ENCODE results near the gene KCNN1.
"Not testable (repeated sequence)": the region's sequence is repeated elsewhere in the genome, so short reads cannot be mapped to it uniquely, and the experiment has no call there.

KCNN1 gene

DNA sequence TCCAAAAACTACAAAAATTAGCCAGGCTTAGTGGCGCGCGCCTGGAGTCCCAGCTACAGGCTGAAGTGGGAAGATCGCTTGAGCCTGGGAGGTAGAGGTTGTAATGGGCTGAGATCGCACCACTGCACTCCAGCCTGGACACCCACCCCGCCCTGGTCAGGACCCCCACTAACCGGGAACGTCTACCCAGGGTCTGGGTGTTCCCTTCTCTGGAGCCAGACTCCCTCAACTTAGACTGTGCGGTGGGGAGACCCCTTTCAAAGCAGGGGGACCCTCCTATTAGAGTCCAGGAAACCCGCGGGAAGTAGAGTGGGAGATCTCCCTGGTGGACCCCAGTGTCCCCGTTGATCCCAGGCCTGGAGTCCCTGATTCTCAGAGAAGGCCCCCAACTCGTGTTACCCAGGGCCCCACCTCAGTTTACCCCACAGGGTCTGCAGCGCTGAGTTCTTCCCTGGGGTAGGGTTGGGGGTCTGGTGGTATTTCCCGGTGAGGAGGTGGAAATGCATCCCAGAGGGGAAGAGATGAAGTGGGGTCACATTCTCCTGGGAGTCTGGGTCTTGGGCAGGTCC is 35.0 kb downstream of the KCNN1 start:
- DNase-seq: peak; percentile 19

DNA sequence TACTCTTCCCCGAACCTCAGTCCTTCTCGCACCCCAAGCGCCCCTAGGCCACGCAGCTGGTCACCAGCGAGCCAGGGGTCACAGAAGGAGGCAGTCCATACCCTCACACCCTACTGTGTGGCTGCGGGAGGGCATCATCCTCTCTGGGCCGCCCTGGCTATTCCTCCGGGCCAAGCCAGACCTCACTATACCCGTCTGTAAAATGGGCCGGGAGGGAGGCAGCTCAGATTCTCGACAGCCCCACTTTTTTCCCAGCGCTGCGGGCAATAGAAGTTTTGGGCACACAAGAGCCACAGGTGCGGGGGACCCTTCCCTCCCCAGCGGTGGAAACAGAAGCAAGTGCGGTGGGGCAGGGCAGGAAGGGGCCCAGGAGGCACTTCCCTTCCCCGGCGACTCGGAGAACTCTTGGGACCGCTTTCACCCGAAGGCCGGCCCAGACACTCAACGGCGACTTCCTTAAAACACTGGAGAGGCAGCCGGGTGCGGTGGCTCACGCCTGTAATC is 35.5 kb downstream of the KCNN1 start:
- DNase-seq: no peak

DNA sequence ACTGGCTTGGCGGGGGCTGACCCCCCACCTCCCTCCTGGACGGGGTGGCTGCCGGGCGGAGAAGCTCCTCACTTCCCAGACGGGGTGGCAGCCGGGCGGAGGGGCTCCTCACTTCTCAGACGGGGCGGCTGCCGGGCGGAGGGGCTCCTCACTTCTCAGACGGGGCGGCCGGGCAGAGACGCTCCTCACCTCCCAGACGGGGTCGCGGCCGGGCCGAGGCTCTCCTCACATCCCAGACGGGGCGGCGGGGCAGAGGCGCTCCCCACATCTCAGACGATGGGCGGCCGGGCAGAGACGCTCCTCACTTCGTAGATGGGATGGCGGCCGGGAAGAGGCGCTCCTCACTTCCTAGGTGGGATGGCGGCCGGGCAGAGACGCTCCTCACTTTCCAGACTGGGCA is 38.8 kb downstream of the KCNN1 start:
- DNase-seq: not testable (repeated sequence)

DNA sequence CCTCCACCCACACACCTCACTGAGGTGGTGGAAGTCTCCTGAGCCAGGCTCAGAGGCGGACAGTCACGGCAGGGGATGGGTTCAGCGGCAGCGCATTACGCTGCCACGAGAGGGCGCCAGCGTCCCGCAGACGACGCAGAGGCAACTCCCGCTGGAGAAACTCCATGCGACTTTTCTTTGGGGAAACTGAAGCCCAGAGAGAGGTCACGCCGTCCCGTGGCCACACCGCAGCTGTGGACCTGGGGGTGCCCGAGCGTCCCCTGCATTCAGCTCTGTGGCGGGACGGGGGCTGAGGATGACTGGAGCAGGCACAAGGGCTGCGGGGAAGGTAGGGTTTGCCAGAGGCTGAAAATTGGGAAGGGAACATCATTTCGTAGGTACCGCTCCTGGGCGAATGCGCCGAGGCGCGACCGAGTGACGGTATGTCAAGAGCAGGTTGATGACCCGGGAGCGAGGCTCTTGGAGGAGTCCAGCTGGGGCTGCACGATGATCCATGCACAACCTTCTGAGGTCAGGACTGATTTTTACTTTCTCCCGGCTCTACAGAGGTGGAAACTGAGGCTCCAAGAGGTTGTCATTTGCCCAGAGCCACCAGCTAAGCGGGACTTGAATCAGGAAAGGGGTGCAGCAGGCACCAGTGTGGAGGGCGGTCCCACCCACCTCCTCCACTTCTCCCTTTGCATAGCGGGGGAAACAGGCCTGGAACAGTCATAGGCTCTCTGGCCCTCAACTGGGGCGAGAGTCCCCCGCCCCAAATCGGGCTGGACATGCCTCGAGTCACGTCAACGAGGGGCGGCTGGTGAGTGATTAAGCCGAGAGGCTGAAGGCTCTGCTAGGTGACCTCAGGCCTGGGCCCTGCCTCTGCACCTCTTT is 40.4 kb downstream of the KCNN1 start:
- peak; percentile 71 for DNase-seq

DNA sequence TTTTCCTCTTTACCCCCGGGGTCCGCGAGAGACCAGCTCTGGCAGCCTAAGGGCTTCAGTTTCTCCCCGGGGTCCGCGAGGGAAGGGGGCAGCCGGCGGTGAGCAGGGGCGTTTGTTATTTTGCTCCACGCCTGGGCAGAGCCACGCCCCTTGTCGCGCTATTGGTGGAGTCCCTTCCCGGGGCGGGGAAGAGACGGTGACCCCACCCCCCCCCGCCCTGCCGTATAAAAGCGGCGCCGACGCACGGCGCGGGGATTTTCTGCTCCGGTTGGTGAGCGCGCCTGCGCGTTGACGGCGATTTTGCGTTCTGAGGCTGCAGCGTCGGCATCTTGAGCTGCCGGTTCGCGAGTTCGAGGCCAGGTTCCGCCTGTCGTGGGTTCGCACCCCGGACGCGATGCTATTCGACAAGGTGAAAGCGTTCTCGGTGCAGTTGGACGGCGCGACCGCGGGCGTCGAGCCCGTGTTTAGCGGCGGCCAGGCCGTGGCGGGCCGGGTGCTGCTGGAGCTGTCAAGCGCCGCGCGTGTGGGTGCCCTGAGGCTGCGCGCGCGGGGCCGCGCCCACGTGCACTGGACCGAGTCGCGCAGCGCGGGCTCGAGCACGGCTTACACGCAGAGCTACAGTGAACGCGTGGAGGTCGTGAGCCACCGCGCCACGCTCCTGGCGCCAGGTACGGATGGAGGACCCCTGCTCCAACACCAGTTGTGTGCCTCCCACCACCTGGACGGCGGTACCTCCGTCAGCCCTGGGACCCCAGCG is 41.2 kb downstream of the KCNN1 start, which contains the start of gene ARRDC2:
Gene ARRDC2 (plus strand): TSS at position 254 of the 757 bp plus-strand sequence. CDS start 141 bp downstream, at position 395.
- DNase-seq: peak; percentile 90

DNA sequence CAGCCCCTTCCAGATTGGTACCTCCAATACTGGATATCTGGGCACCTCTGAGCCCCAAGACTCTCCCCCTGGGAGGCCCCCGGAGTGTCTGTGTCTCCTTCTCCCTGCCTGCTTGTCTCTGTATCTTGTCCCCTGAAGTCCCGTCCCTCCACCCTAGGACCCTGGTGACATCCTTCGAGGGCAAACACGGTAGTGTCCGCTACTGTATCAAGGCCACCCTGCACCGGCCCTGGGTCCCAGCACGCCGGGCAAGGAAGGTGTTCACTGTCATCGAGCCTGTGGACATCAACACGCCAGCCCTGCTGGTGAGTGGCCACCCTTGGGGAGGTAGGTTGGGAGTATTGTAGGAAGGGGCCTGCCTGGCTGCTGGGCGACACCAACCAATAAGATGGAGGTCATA is 41.9 kb downstream of the KCNN1 start:
- DNase-seq: no peak

DNA sequence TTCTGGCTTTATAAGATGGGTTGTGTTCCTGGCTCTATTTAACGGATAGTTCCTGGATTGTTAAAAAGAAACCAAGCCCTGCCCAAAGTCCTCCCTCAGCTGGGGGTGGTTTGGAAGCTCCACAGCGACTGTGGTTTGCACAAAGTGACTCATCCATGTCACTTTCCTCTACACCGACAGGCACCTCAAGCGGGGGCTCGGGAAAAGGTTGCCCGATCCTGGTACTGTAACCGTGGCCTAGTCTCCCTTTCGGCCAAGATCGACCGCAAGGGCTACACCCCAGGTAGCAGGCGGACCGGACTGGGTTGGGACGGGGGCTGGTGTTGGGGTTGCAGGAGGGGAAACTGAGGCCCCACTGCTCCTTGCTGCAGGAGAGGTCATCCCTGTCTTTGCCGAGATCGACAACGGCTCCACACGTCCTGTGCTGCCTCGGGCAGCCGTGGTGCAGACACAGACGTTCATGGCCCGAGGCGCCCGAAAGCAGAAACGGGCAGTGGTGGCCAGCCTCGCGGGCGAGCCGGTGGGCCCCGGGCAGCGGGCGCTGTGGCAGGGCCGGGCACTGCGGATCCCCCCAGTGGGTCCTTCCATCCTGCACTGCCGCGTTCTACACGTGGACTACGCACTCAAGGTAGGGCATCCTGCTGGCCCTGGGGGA is 42.6 kb downstream of the KCNN1 start:
- peak; percentile 67 for DNase-seq

DNA sequence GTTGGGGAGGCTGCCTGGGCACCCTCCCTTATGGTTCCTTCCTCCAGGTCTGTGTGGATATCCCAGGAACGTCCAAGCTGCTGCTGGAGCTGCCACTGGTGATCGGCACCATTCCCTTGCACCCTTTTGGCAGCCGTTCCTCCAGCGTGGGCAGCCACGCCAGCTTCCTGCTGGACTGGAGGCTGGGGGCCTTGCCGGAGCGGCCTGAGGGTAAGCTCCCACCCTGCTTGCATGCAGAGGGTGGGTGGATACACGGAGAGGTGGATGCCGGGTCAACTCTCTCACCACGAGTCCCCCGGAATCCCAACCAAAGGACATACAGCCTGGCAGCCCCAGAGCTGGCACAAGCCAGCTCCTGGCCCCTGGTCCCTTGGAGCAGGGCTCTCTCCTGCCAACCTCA is 43.2 kb downstream of the KCNN1 start:
- no peak for DNase-seq

DNA sequence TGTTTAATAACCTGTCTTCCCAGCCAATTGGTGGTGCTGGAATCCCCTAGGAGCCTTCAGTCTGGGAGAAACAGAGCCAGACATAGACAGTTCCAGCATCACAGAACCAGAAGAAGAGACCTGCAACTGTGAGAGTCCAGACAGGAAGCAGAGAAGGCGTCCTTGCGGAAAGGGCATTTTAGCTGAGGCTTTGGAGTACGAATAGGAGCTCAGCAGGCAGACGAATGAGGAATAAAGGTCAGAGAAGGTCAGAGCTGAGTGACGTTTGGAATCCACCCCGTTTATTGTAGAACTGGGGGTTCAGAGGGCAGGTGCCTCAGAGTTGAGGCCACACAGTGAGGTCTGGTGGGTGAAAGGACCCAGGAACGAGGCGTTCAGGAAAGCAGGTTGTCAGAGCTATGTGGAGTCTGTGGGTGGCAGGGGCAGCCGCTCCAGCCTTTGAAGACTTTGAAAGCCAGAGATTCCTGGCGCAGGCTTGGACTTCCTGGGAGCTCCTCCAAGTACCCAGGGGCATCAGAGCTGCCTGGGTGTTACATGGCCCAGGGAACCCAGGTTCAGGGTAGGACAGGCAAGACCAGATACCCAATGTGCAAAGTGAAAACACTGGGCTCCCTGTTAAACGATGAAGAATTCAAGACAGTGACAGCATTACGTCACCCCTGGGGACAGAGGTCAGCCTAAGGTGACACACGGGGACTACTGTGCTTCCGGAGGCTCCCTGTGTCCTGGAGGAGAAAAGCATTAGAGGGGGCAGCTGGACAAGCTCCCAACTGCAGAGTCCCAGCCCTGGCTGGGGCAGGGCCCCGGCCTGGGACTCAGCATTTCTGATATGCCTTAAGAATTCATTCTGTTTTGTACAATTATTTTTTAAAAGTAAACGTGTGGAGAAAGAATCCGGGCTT is 46.6 kb downstream of the KCNN1 start:
- no peak for DNase-seq

DNA sequence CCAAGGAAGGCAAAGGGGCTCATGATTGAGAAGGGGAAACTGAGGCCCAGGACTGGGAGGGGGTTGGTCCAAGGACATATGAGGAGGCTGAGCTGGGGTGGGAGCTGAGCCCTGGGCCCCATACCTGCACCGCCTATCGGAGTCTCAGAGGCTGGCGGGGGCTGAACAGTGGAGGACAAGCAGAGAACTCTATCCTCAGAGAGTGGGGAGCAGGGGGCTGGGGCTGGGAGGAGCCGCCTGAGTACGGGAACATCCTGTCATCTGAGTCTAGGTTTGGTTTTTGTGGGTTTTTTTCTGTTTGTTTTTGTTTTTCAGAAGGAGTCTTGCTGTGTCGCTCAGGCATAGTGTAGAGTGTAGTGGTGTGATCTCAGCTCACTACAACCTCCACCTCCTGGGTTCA is 47.3 kb downstream of the KCNN1 start:
- no peak for DNase-seq

DNA sequence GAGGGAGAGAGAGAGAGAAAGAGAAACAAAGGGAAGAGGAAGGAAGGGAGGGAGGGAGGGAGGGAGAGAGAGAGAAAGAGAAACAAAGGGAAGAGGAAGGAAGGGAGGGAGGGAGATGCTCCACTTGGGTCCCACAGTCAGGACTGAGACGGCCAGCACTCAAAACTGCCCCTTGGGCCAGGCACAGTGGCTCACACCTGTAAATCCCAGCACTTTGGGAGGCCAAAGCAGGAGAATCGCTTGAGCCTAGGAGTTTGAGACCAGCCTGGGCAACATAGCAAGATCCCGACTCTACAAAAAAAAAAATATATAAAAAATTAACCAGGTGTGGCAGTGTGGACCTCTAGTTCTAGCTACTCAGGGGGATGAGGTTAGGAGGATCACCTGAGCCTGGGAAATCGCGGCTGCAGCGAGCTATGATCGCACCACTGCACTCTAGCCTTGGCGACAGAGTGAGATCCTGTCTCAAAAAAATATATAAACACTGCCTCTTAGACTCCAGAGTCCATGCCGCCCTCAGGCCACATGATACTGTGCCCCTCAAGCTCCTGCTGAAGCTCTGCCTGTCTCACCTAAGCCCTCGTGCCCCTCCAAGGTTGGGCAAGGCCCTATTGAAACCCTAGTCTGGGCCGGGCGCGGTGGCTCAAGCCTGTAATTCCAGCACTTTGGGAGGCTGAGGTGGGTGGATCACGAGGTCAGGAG is 49.5 kb downstream of the KCNN1 start:
- DNase-seq: no peak

DNA sequence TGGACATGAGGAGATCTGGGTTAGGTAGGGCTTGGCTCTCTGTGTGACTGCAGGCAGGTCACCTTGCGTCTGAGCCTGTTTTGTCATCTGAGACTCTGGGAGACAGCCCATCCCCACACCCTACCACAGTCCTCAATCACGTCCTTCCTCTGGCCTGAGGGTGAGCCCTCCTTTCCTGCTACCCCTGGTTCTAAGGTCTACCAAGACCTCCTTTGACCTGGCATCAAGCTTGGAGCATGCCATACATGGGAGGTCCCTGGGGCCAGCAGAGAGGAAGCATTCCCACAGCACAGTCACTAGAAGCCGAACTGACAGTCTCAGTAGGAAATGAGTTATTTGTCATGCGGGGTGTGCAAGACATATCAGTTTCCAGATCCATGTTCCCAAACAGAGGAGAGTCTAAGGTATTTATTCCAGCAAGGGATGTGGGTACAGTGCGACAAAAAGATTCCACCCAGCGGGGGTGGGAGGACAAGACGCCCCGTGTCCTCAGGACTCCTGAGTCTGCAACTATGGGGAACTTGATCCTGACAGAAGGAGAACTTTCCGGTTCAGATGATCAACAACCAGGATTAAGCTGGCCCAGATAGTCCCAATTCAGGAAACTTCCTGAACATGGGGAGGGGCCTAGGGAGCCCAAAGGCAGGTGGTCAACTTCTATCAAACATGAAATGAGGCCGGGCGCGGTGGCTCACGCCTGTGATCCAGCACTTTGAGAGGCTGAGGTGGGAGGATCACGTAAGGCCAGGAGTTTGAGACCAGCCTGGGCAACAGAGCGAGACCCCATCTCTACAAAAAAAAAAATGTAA is 50.6 kb downstream of the KCNN1 start:
- peak; percentile 40 for DNase-seq

DNA sequence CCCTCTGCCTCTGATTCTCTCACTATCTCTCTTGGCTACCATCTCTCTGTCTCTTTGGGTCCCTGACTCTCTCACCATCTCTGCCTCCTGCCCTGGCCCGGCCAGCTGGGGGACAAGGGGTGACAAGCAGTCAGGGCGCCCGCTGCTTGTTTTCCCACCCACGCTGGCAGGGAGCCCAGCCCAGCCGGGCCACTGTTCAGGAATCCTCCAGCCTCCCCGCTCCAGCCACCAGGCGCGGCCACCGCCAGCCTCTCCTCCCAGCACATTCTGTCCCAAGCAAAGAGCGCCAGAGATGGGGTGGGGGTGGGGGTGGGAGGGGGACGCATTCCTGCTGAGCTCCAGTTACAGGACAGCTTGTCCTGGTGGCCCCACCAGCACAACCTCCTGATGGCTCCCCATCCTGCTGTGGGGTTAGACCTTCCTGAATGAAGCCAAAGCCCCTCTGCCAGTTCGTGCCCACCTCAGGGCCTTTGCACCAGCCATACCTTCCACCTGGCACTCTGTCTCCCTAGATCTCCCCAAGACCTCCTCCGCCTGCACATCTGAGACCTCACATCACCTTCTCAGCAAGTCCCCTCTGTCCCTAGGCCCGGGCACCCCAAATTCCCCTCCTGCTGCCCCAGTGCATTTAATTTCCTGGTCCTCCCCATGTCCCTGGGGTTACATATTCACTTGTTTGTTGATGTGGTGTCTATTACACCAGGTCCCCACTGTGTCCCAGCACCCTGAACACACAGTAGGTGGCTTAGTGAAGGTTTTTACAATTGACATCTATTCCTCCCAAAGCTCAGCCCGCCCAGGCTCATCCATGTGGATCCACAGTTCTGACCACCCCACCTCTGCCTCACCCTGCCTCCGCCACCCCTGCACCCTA is 53.5 kb downstream of the KCNN1 start:
- peak; percentile 56 for DNase-seq

DNA sequence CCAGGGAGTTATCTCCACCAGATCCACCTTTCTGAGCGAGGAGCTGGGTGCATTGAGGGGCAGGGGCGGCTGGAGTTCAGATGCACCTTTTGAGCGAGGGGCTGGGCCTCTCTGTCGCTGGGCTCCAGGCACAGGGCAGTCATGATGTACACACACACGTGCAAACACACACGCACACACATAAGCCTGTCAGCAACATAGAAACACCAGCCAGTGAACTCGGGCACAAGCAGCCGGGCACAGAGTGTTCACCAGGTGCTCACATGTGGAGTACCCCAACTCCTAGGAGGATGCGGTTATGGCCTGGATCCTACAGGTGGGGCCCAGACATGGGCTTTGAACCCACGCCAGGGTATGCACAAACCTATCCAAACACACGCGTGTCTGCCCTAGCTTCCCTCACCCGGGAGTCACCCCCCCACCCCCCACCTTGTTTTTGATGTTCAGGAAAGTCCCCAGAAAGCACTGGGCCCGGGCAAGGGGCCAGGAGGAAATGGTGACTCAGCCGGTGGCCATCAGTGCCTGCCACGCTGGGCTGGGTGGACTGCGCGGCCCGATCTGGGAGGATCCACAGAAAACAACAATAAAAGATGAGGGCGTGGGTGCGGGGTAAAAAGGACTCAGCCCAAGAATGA is 54.3 kb downstream of the KCNN1 start:
- DNase-seq: peak; percentile 91

DNA sequence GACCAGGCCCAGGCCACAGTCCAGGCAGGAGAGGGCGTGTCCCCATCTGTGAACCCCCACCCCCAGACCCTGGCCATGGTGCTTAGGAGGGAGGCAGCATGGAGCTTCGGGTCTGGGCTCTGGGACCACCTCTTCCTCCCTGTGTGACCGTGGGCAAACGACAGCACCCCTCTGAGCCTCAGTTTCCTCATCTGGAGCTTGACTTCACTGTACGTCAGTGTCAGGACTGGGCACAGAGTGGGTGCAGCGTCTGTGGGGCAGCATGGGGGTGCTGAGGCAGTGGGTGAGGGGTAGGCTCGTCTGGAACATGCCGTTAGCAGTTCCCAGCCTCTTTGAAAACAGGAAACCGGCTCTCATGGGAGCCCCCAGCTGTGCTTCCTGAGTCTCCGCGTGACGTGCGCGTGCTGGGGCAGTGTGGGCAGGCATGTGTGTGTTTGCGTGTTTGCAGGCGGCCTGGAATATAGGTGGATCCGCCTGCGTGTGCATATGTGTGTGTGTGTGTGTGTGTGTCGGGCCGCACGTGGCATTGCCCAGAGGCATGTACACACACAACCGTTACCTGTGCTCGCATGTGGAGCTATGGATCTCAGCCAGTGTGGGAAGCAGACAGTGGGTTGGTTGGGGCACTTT is 56.8 kb downstream of the KCNN1 start:
- DNase-seq: peak; percentile 81

DNA sequence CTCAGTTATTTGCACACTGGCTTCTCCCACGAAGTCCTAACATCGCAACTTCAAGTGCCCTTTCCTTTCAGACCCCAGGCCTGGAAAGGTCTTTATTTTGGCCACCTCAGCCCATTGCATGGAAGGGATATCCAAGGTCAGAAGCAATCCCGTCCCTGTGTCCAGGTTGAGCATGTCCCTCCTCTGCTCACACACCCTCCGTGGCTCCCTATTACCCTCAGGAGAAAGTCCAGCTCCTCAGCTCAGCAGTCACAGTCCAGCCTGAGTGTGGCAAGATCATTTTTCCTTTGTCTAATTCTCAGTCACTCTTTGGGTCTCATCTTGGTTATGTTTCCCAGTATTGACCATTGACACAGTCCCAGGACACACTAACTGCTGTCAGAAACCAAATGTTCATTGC is 60.2 kb downstream of the KCNN1 start:
- DNase-seq: no peak

DNA sequence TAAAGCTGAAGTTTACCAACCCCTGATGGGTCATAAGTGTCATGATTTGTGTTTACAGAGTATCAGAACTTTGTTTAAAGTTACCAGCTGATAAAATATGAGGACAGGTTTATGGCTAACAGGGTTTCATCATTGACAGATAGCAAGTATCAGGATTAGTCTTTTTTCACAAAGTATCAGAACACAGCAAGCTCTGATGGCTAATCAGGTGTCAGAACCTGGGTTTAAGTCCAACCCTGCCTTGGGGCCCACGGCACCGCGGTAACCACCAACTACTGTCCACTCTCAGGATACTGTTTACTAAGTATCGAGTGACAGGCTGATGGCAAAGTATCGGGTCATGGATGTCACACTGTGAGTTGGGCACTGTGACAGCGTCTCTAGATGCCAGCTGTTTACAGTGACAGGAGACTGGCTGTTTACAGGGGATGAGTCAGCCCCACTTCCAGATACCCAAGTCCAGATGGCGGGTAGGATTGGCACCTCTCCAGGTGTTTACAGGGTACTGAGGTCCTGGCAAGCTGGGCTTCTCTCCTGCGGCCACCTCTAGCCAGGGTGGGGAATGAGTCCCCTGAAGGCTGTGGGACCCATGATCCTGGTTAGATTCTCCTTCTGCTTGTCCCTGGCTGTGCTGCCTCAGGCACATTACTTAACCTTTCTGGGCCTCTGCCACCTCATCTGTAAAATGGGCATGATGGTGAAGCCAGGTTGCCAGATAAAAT is 62.9 kb downstream of the KCNN1 start:
- no peak for DNase-seq

Measured in fibroblast of skin of back (primary cell).